H4 (cell line): ENCODE data around the gene ADSS2. TPM values are rescaled to one million over a fixed set of nuclear protein-coding genes. Genes with fewer than 3 reads are reported as not detected.
A peak's percentile ranks its signal among the peaks of the same experiment; 100 is the strongest.
"Not testable (repeated sequence)": the region's sequence is repeated elsewhere in the genome, so short reads cannot be mapped to it uniquely, and the experiment has no call there.

Source experiments
- DNase-seq: peaks from one replicate; pipeline ENCODE4 v3.0.0-alpha.2; 2015; ENCODE audit warnings: low spot score
- total RNA-seq: library from RNA; depleted of rRNA; stranded (reverse); fragments of >200 nt; shearing (Covaris generic); gene quantifications from 2 replicates; pipeline ENCODE4 v1.2.3, GENCODE V29; 2014; rRNA removed

ADSS2 gene
- 31.3 and 36.5 TPM in 2 replicates for total RNA-seq

GRCh38 chr1:244451539-244451950, at the start of gene ADSS2:
Gene ADSS2 (minus strand): TSS chr1:244451909. CDS start chr1:244451817, 92 bp downstream.
- DNase-seq, result no peak

GRCh38 chr1:244500515-244500914, 48.8 kb upstream of the ADSS2 start:
- DNase-seq, result not testable (repeated sequence)

GRCh38 chr1:244499484-244499883, 47.8 kb upstream of the ADSS2 start:
- not testable (repeated sequence) for DNase-seq

- DNase-seq, result no peak
Measured at GRCh38 chr1:244497805-244498204, 46.1 kb upstream of the ADSS2 start.

GRCh38 chr1:244496186-244496585, 44.5 kb upstream of the ADSS2 start:
- DNase-seq, result no peak

GRCh38 chr1:244494653-244495052, 42.9 kb upstream of the ADSS2 start:
- no peak for DNase-seq

GRCh38 chr1:244484971-244485370, 33.3 kb upstream of the ADSS2 start:
- DNase-seq, result not testable (repeated sequence)

- no peak for DNase-seq
Measured at GRCh38 chr1:244473059-244473605, 21.4 kb upstream of the ADSS2 start.

GRCh38 chr1:244466724-244467123, 15.0 kb upstream of the ADSS2 start:
- no peak for DNase-seq

- DNase-seq, result peak; percentile 14
Measured at GRCh38 chr1:244461245-244462071, 9.7 kb upstream of the ADSS2 start, which contains the start of gene CATSPERE. Gene CATSPERE (plus strand): TSS chr1:244461273. CDS start chr1:244461430, 157 bp downstream.

GRCh38 chr1:244460197-244460596, 8.5 kb upstream of the ADSS2 start:
- DNase-seq, result no peak

- no peak for DNase-seq
Measured at GRCh38 chr1:244458781-244459180, 7.1 kb upstream of the ADSS2 start.

- no peak for DNase-seq
Measured at GRCh38 chr1:244456586-244456985, 4.9 kb upstream of the ADSS2 start.

GRCh38 chr1:244454412-244454811, 2.7 kb upstream of the ADSS2 start:
- no peak for DNase-seq

GRCh38 chr1:244451951-244452795, 464 bp upstream of the ADSS2 start:
- peak; percentile 98 for DNase-seq

- DNase-seq, result peak; percentile 16
Measured at GRCh38 chr1:244450597-244451538, 841 bp downstream of the ADSS2 start.

- no peak for DNase-seq
Measured at GRCh38 chr1:244449936-244450508, 1.7 kb downstream of the ADSS2 start.

GRCh38 chr1:244448279-244449036, 3.3 kb downstream of the ADSS2 start:
- no peak for DNase-seq

- no peak for DNase-seq
Measured at GRCh38 chr1:244447552-244447951, 4.2 kb downstream of the ADSS2 start.

- DNase-seq, result no peak
Measured at GRCh38 chr1:244447024-244447423, 4.7 kb downstream of the ADSS2 start.
